Measurements from ENCODE around the gene DCTN3. TPM values are rescaled to one million over a fixed set of nuclear protein-coding genes. Genes with fewer than 3 reads are reported as not detected.
"Not testable (repeated sequence)": the region's sequence is repeated elsewhere in the genome, so short reads cannot be mapped to it uniquely, and the experiment has no call there.

The DCTN3 gene
- total RNA-seq, 1 experiment from 2014 or later, result 110 TPM

GRCh38 chr9:34653151-34654072 is 33.1 kb upstream of the DCTN3 start:
- H3K27ac ChIP-seq, result no peak overlapping the region
- no peaks in the 10 kb centered on the region for H3K27me3 ChIP-seq (replicated peaks)
- peaks cover 7% of the 10 kb centered on the region; the same call in 1 of the 2 replicates for H3K36me3 ChIP-seq
- H3K9me3 ChIP-seq (replicated peaks), result no peaks in the 10 kb centered on the region
- DNase-seq (ENCODE audit: low read depth in 1 of 2, low spot score in 2 of 2), result no peak
- no peak overlapping the region for H3K4me3 ChIP-seq
- H3K4me1 ChIP-seq (replicated peaks), result peaks cover 16% of the 10 kb centered on the region

DNA sequence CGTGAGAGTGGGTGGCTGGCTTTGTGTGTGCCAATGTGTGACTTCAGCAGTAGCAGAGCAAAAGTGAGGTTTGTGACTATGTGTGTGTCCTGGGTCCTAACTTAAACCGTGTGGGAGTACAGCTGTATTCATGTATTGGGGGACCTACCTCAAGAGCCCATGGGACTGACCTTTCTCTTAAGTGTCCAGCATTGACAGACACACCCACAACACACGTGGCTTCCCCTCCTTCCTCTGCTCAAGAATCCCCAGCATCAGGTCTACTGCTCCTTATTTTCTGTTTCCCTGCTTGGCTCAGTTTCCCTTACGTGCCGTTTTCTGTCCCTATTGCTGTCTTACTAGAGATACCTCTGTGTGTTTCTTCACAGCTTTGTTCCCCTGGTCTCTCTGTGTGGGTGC is 32.3 kb upstream of the DCTN3 start:
- peaks cover 18% of the 10 kb centered on the region for H3K4me1 ChIP-seq (replicated peaks)
- no peaks in the 10 kb centered on the region for H3K9me3 ChIP-seq (replicated peaks)
- no peak for DNase-seq (ENCODE audit: low read depth in 1 of 2, low spot score in 2 of 2)
- H3K36me3 ChIP-seq, result peaks cover 8% of the 10 kb centered on the region; the same call in 1 of the 2 replicates
- H3K27me3 ChIP-seq (replicated peaks), result no peaks in the 10 kb centered on the region
- H3K4me3 ChIP-seq, result peak overlapping the region; percentile 37
- no peak overlapping the region for H3K27ac ChIP-seq

DNA sequence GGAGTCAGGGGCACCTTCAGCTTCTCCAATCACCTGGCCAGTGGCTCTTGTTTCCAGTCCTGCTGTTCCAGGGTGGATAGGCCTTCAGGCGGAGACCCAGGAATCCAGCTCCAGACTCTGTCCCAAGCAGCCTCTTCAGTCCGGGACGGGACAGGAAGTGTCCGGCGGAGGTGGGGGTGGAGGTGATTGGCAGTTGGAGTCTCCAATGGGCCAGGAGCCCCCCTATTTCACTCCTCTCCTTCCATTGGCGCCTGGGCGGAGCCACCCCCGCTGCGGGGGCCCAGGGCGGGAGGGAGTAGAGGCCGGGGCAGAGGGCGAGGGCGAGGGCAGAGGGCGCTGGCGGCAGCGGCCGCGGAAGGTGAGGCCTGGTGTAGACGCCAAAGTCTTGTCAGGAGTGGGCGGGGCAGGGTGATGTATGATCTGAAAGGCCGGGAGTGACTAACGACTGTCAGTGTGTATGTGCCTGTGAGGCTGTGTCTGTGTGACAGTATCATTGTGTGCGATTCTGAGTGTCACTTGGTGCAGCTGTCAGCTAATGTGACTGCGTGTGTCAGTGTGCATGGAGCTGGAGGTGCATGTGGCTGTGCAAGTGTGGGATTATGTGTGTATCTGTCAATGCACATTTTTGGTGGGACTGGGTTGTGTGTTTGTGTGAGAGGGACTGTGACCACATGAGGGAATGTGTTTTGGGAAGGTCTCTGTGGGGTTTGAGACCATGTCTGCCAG is 31.7 kb upstream of the DCTN3 start, which contains the start of gene IL11RA:
Gene IL11RA, plus strand, starts transcription at position 310 of the 726 bp plus-strand sequence. CDS start 3,033 bp downstream, outside the sequence.
- H3K9me3 ChIP-seq (replicated peaks), result no peaks in the 10 kb centered on the region
- H3K27me3 ChIP-seq (replicated peaks), result no peaks in the 10 kb centered on the region
- no peak within 1 kb of the TSS for H3K27ac ChIP-seq
- peak; percentile 74 to 83 for DNase-seq (ENCODE audit: low read depth in 1 of 2, low spot score in 2 of 2)
- H3K4me3 ChIP-seq, result peak within 1 kb of the TSS; percentile 37
- peaks cover 8% of the 10 kb centered on the region; the same call in 1 of the 2 replicates for H3K36me3 ChIP-seq
- H3K4me1 ChIP-seq (replicated peaks), result peaks cover 23% of the 10 kb centered on the region

- no peak for DNase-seq (ENCODE audit: low read depth in 1 of 2, low spot score in 2 of 2)
- Histone ChIP-seq H3K4me3 (peak overlapping the region; percentile 37), H3K27me3 (replicated peaks) (no peaks in the 10 kb centered on the region), H3K9me3 (replicated peaks) (no peaks in the 10 kb centered on the region), H3K27ac (no peak overlapping the region), H3K36me3 (peaks cover 8% of the 10 kb centered on the region; the same call in 1 of the 2 replicates), H3K4me1 (replicated peaks) (peaks cover 24% of the 10 kb centered on the region)
Measured at GRCh38 chr9:34651321-34651720, 31.0 kb upstream of the DCTN3 start.

DNA sequence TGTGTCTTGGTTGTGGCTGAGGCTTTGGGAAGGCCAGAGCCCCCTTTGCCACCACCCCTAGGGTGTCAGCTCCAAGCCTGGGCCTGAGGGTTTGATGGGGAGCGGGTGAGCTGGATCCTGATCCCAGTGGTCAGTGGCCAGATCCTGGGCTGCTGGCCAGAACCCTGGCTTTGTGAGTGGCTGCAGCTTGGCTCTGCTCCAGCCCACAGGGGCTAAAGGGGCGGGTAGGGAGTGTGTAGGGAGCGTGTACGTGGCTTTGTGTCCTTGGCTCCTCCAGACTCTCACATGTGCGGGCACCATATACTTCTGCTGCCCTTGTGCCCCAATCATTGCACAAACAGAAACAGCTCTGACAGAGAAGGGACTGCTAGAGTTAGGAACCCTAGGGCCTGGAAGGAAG is 30.5 kb upstream of the DCTN3 start:
- no peak for DNase-seq (ENCODE audit: low read depth in 1 of 2, low spot score in 2 of 2)
- no peaks in the 10 kb centered on the region for H3K9me3 ChIP-seq (replicated peaks)
- no peak overlapping the region for H3K4me3 ChIP-seq
- peaks cover 8% of the 10 kb centered on the region; the same call in 1 of the 2 replicates for H3K36me3 ChIP-seq
- no peaks in the 10 kb centered on the region for H3K27me3 ChIP-seq (replicated peaks)
- no peak overlapping the region for H3K27ac ChIP-seq
- peaks cover 27% of the 10 kb centered on the region for H3K4me1 ChIP-seq (replicated peaks)

DNA sequence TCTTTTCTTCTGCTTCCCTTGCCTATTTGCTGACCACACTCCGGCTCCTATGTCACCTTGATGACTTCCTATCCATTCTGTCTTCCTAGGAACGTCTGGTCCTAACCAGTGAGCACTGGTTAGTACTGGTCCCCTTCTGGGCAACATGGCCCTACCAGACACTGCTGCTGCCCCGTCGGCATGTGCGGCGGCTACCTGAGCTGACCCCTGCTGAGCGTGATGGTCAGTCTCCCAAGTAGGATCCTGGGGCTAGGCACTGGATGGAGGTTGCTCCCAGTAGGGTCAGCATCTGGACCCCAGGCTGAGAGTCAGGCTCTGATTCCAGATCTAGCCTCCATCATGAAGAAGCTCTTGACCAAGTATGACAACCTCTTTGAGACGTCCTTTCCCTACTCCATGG is 28.4 kb upstream of the DCTN3 start:
- no peak for DNase-seq (ENCODE audit: low read depth in 1 of 2, low spot score in 2 of 2)
- Histone ChIP-seq H3K27ac (no peak overlapping the region), H3K27me3 (replicated peaks) (no peaks in the 10 kb centered on the region), H3K4me1 (replicated peaks) (peaks cover 27% of the 10 kb centered on the region), H3K36me3 (peaks cover 8% of the 10 kb centered on the region; the same call in 1 of the 2 replicates), H3K4me3 (no peak overlapping the region), H3K9me3 (replicated peaks) (no peaks in the 10 kb centered on the region)

- no peak for DNase-seq (ENCODE audit: low read depth in 1 of 2, low spot score in 2 of 2)
- no peaks in the 10 kb centered on the region for H3K27me3 ChIP-seq (replicated peaks)
- H3K4me1 ChIP-seq (replicated peaks), result peaks cover 20% of the 10 kb centered on the region
- no peaks in the 10 kb centered on the region for H3K9me3 ChIP-seq (replicated peaks)
- H3K27ac ChIP-seq, result no peak overlapping the region
- H3K36me3 ChIP-seq, result peaks cover 8% of the 10 kb centered on the region; the same call in 1 of the 2 replicates
- peak overlapping the region; percentile 70 for H3K4me3 ChIP-seq
Measured at GRCh38 chr9:34647651-34648050, 27.4 kb upstream of the DCTN3 start.

DNA sequence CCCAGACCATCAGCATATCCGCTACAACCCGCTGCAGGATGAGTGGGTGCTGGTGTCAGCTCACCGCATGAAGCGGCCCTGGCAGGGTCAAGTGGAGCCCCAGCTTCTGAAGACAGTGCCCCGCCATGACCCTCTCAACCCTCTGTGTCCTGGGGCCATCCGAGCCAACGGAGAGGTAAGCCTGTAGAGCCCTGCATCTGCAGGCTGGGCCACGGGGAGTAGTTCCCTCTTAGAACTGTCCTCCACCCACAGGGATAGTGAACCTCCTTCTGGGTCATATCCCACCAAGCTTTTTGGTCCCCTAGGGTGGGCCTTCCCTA is 26.7 kb upstream of the DCTN3 start:
- Histone ChIP-seq H3K27ac (0 out of 2 replicates have a peak overlapping the region, but pooled peaks have one; percentile 26), H3K4me1 (replicated peaks) (peaks cover 14% of the 10 kb centered on the region), H3K4me3 (peak overlapping the region; percentile 70), H3K27me3 (replicated peaks) (no peaks in the 10 kb centered on the region), H3K36me3 (peaks cover 8% of the 10 kb centered on the region; the same call in 1 of the 2 replicates), H3K9me3 (replicated peaks) (no peaks in the 10 kb centered on the region)
- no peak for DNase-seq (ENCODE audit: low read depth in 1 of 2, low spot score in 2 of 2)

DNA sequence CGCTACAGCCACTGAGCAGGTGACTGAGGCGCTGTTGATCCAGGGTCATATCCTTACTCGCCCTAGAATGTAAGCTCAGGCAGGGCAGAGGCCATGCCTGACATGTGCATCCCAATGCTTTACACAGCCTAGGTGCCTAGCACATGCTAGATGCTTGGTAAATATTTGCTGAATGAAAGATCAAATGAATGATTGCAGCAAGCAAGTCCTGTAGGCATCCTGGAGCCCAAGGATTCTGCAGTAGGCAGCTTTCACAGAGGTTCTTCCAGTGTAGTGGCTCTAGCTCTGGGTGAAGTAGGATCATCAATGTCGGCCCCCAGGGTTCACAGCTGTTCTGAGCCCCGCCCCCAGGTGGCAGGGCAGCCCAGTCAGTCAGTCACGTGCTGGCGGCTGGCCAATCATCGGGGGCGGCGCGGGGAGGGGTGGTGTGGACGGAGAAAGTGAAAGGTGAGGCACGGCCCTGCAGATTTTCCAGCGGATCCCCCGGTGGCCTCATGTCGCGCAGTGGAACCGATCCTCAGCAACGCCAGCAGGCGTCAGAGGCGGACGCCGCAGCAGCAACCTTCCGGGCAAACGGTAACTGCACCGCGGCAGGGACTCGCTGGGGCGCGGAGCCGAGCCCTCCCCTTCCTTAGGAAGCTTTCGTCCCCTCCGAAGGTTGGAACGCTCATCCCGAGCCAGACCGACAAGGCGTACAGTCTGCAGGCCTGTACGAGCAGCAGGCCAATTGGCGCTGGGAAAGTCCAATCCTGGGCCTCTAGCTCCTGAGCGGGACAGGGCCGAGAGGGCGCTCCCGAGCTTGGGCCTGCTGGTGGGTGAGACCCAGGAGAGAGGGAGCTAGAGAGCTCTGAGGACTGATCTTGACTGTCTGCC is 26.2 kb upstream of the DCTN3 start, which contains the start of gene GALT:
Gene GALT, plus strand, starts transcription at position 465 of the 873 bp plus-strand sequence. Its CDS starts 30 bp downstream, at position 495.
- peak; percentile 74 to 87 for DNase-seq (ENCODE audit: low read depth in 1 of 2, low spot score in 2 of 2)
- H3K4me3 ChIP-seq, result peak within 1 kb of the TSS; percentile 70
- H3K27ac ChIP-seq, result peak within 1 kb of the TSS; percentile 26; the same call in 1 of the 2 replicates
- H3K9me3 ChIP-seq (replicated peaks), result no peaks in the 10 kb centered on the region
- H3K27me3 ChIP-seq (replicated peaks), result no peaks in the 10 kb centered on the region
- peaks cover 8% of the 10 kb centered on the region; the same call in 1 of the 2 replicates for H3K36me3 ChIP-seq
- H3K4me1 ChIP-seq (replicated peaks), result peaks cover 11% of the 10 kb centered on the region

- Histone ChIP-seq H3K36me3 (peaks cover 8% of the 10 kb centered on the region; the same call in 1 of the 2 replicates), H3K27me3 (replicated peaks) (no peaks in the 10 kb centered on the region), H3K4me3 (no peak overlapping the region), H3K9me3 (replicated peaks) (no peaks in the 10 kb centered on the region), H3K27ac (no peak overlapping the region), H3K4me1 (replicated peaks) (peaks cover 11% of the 10 kb centered on the region; the same call in 1 of the 2 replicates)
- DNase-seq (ENCODE audit: low read depth in 1 of 2, low spot score in 2 of 2), result no peak
Measured at GRCh38 chr9:34644766-34645314, 24.5 kb upstream of the DCTN3 start.

- Histone ChIP-seq H3K4me3 (no peak overlapping the region), H3K27ac (no peak overlapping the region), H3K27me3 (replicated peaks) (no peaks in the 10 kb centered on the region), H3K36me3 (no peaks in the 10 kb centered on the region), H3K4me1 (replicated peaks) (peaks cover 15% of the 10 kb centered on the region), H3K9me3 (replicated peaks) (no peaks in the 10 kb centered on the region)
- no peak for DNase-seq (ENCODE audit: low read depth in 1 of 2, low spot score in 2 of 2)
Measured at GRCh38 chr9:34642679-34643078, 22.4 kb upstream of the DCTN3 start.

DNA sequence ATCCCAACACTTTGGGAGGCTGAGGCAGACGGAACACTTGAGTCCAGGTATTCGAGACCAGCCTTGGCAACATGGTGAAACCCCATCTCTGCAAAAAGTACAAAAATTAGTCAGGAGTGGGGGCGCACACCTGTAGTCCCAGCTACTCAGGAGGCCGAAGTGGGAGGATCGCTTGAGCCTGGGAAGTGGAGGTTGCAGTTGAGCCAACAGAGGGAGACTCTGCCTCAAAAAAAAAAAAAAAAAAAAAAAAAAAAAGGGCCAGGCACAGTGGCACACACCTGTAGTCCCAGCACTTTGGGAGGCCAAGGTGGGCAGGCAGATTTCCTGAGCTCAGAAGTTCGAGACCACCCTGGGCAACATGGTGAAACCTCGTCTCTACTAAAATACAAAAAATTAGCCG is 19.0 kb upstream of the DCTN3 start:
- not testable (repeated sequence) for DNase-seq (ENCODE audit: low read depth in 1 of 2, low spot score in 2 of 2); H3K4me3 ChIP-seq; H3K36me3 ChIP-seq; H3K9me3 ChIP-seq (replicated peaks); H3K27me3 ChIP-seq (replicated peaks); H3K27ac ChIP-seq
- peaks cover 15% of the 10 kb centered on the region for H3K4me1 ChIP-seq (replicated peaks)

DNA sequence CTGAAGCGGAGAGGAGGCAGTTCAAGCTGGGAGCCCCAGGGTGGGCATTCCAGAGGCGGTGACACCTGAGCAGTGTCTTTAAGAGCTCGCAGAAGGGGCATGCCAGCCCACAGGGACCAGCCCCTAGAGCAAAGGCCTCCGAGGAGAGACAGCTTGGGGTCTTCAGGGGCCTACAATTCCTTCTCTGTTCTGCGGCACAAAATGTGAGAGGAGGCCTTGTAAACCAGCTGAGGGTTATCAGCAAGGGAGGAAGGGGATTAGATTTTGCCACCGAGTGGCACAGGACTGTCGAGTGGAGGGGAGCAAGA is 17.8 kb upstream of the DCTN3 start:
- 0 out of 2 replicates have a peak overlapping the region, but pooled peaks have one; percentile 6 for H3K27ac ChIP-seq
- DNase-seq (ENCODE audit: low read depth in 1 of 2, low spot score in 2 of 2), result no peak
- H3K36me3 ChIP-seq, result no peaks in the 10 kb centered on the region
- peak overlapping the region; percentile 65 for H3K4me3 ChIP-seq
- H3K27me3 ChIP-seq (replicated peaks), result no peaks in the 10 kb centered on the region
- H3K9me3 ChIP-seq (replicated peaks), result no peaks in the 10 kb centered on the region
- H3K4me1 ChIP-seq (replicated peaks), result peaks cover 15% of the 10 kb centered on the region

Measured in SJSA1 (cell line).